Nephron (organoid): ENCODE data around the gene ZNF454.

Experiments used
- H3K27ac Mint-ChIP-seq, 3 experiments: 2 replicates each; pipeline ENCODE4 v1.8.0; 2020; ENCODE audit warnings: mixed read lengths in 3 of 3, mild to moderate bottlenecking in 2 of 3, moderate library complexity in 1 of 3
- H3K27me3 Mint-ChIP-seq: 2 replicates; pipeline ENCODE4 v1.8.0; 2021; ENCODE audit warnings: low read depth, mild to moderate bottlenecking, moderate library complexity, mixed read lengths
- H3K36me3 Mint-ChIP-seq: 2 replicates; pipeline ENCODE4 v1.8.0; 2020; ENCODE audit warnings: low read depth, mixed read lengths
- H3K4me1 Mint-ChIP-seq: 2 replicates; pipeline ENCODE4 v1.8.0; 2020; ENCODE audit warnings: mixed read lengths
- H3K4me3 Mint-ChIP-seq, 3 experiments: 2 replicates each; pipeline ENCODE4 v1.8.0; 2020; ENCODE audit warnings: mild to moderate bottlenecking in 3 of 3, mixed read lengths in 3 of 3, moderate library complexity in 2 of 3
- H3K9me3 Mint-ChIP-seq: 2 replicates; pipeline ENCODE4 v1.8.0; 2020; ENCODE audit warnings: mixed read lengths
- CTCF ChIP-seq, 3 experiments: fragments of 200-600 bp; sonication (generic); IDR thresholded peaks; one replicate each; pipeline ENCODE4 v1.5.0; 2021; ENCODE audit warnings: antibody characterized with exemption in 3 of 3; ENCODE audit not compliant: unreplicated experiment in 3 of 3

The ZNF454 gene

DNA sequence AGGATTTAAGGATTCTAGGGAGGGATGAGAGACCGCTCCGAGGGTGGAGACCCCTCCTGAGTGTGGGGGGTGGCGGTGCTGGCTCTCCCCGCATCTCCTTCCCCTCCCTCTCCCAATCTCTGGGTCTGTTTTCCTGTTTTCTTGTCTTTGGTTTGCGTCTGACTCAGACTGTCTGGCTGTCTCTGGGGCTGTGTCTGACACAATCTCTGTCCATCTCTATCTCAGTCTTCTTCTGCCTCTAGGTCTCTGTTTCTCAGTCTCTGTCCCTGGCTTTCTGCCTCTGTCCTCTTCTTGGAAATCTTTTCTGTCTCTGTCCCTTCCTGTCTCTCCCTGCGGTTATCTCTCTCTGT lies 54.3 kb downstream of the ZNF454 start:
- Mint-ChIP-seq H3K4me3 (peak overlapping the region; percentile 48 to 75 (median 75)), H3K9me3 (peaks cover 8% of the 10 kb centered on the region), H3K4me1 (peaks cover 6% of the 10 kb centered on the region), H3K36me3 (no peaks in the 10 kb centered on the region), H3K27ac (no peak overlapping the region), H3K27me3 (peaks cover 70% of the 10 kb centered on the region)
- no peak for TF ChIP-seq CTCF (IDR thresholded peaks at IDR 0.05; ENCODE audit: unreplicated experiment in 3 of 3)

- Mint-ChIP-seq H3K27ac (no peak overlapping the region), H3K9me3 (peaks cover 8% of the 10 kb centered on the region), H3K27me3 (peaks cover 65% of the 10 kb centered on the region), H3K4me1 (peaks cover 6% of the 10 kb centered on the region), H3K36me3 (no peaks in the 10 kb centered on the region), H3K4me3 (peak overlapping the region in 1 of 3 experiments; percentile 38)
- TF ChIP-seq CTCF (IDR thresholded peaks at IDR 0.05; ENCODE audit: unreplicated experiment in 3 of 3): no peak
Observed at GRCh38 chr5:178996156-178996555, 55.2 kb downstream of the ZNF454 start.

DNA sequence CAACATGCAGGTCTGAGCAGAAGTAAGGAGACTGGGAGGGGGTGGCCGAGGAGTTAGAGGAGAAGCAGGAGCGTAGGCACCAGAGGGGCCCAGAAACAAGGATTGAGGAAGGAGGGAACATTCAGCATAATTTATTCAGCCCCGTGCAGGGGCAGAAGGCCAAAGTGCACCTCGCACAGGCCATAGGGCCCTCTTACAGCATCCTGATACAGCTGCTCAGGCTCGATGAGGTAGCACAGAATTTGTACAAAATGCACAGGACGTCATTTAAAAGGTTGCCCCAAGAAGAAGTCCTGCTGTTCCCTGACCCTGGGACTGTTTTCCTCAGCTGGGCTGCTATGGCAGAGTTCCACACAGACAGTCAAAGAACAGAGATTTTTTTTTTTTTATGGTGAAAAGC lies 56.2 kb downstream of the ZNF454 start:
- peaks cover 6% of the 10 kb centered on the region for H3K4me1 Mint-ChIP-seq

DNA sequence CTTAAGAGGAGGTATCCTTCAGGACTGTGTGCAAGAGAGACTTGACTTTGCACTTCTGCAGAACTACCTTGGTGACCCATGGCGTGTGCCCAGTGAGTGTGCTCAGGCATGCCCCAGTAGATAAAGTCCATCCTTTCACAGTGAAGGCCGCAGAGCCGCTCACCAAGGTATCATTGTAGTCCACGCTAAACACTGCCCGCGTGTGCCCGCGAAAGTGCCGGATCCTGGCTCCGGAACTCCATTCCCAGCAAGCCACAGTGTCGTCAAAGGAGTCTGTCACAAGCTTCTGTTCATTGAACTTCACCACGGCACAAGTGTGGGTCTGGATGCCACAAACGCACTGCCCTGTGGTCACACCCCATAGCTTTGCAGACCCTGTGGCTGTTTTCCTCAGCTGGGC lies 57.4 kb downstream of the ZNF454 start:
- Mint-ChIP-seq H3K4me1 (peaks cover 6% of the 10 kb centered on the region), H3K9me3 (peaks cover 18% of the 10 kb centered on the region), H3K27me3 (peaks cover 50% of the 10 kb centered on the region)

More for the DNA sequence above, 56.2 kb downstream of the ZNF454 start:
- no peak overlapping the region for H3K4me3 Mint-ChIP-seq
- H3K9me3 Mint-ChIP-seq: peaks cover 13% of the 10 kb centered on the region
- no peak overlapping the region for H3K27ac Mint-ChIP-seq
- no peak for TF ChIP-seq CTCF (IDR thresholded peaks at IDR 0.05; ENCODE audit: unreplicated experiment in 3 of 3)
- H3K27me3 Mint-ChIP-seq: peaks cover 61% of the 10 kb centered on the region
- no peaks in the 10 kb centered on the region for H3K36me3 Mint-ChIP-seq

DNA sequence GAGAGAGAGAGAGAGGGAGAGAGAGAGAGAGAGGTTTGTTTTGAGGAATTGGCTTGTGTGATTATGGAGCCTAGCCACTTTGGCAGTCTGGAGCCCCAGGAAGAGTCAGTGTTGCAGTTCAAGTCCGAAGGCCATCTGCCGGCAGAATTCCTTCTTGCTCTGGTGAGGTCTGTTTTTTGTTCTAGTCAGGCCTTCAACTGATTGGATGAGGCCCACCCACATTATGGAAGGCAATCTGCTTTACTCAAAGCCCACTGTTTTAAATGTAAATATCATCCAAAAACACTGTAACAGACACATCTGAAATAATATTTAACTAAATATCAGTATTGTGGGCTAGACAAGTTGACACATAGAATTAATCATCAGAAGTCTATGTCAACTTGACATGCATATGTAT lies 65.6 kb downstream of the ZNF454 start:
- H3K4me3 Mint-ChIP-seq: no peak overlapping the region
- H3K4me1 Mint-ChIP-seq: no peaks in the 10 kb centered on the region
- no peak for TF ChIP-seq CTCF (IDR thresholded peaks at IDR 0.05; ENCODE audit: unreplicated experiment in 3 of 3)
- H3K27ac Mint-ChIP-seq: no peak overlapping the region
- H3K36me3 Mint-ChIP-seq: no peaks in the 10 kb centered on the region
- H3K27me3 Mint-ChIP-seq: peaks cover 7% of the 10 kb centered on the region
- peaks cover 51% of the 10 kb centered on the region for H3K9me3 Mint-ChIP-seq

More for the DNA sequence above, 57.4 kb downstream of the ZNF454 start:
- Mint-ChIP-seq H3K27ac (no peak overlapping the region), H3K36me3 (no peaks in the 10 kb centered on the region), H3K4me3 (no peak overlapping the region)
- no peak for TF ChIP-seq CTCF (IDR thresholded peaks at IDR 0.05; ENCODE audit: unreplicated experiment in 3 of 3)

GRCh38 chr5:179008667-179009066 lies 67.7 kb downstream of the ZNF454 start:
- no peak overlapping the region for H3K4me3 Mint-ChIP-seq
- no peak overlapping the region for H3K27ac Mint-ChIP-seq
- TF ChIP-seq CTCF (IDR thresholded peaks at IDR 0.05; ENCODE audit: unreplicated experiment in 3 of 3): no peak
- peaks cover 49% of the 10 kb centered on the region for H3K9me3 Mint-ChIP-seq
- no peaks in the 10 kb centered on the region for H3K36me3 Mint-ChIP-seq
- H3K4me1 Mint-ChIP-seq: no peaks in the 10 kb centered on the region
- H3K27me3 Mint-ChIP-seq: no peaks in the 10 kb centered on the region
